PC-9 (cell line): ENCODE measurements around the gene STK10.

Experiments
- CTCF ChIP-seq: fragments of 200-600 bp; sonication (generic); conservative IDR thresholded peaks from 2 replicates; pipeline ENCODE4 v1.6.1; 2017; ENCODE audit warnings: mixed run types, antibody characterized with exemption, mild to moderate bottlenecking, moderate library complexity
- EZH2 ChIP-seq: fragments of 200-600 bp; sonication (generic); IDR thresholded peaks from 2 replicates; pipeline ENCODE4 v1.8.0; 2017; ENCODE audit warnings: antibody characterized with exemption, low read depth

DNA sequence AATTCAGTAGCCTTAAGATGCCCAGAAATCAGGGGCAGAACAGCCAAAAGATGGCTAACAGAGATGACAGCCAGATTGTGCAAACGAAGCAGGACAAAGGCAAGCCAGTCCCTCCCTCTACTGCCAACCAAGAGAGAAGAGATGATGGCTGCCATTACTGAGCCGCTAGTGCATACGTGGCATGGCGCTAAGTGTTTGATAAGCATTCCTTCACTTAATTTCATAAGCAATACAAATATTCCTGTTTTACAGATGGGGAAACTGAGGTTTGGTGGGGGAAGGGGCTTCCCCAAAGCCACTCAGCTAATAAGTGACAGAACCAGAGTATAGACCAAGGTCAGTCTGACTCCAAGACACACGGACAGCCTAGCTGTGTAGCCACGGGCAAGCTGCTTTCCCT lies 44.1 kb downstream of the STK10 start:
- TF ChIP-seq CTCF (no peak), EZH2 (no peak)
